ENCODE data around the gene FIBIN.

GRCh38 chr11:26947379-26947844, 46.5 kb upstream of the FIBIN start:
- TF ChIP-seq POLR2A (IDR thresholded peaks at IDR 0.05) (no peak), CTCF (IDR thresholded peaks at IDR 0.05) (no peak)

Data from Peyer's patch (tissue), 4 donors.